H1 (cell line): ENCODE data around the gene PPP2R2C. TPM values are rescaled to one million over a fixed set of nuclear protein-coding genes. Genes with fewer than 3 reads are reported as not detected.

Source experiments
- CTCF ChIA-PET: fragments of 300-600 bp; sonication (Branson Sonifier 250); formaldehyde crosslinking; loops from one replicate; lab custom pipeline; 2021; ENCODE audit not compliant: partially characterized antibody; lab: Charles Lee
- POLR2A ChIA-PET: fragments of 300-600 bp; sonication (Branson Sonifier 250); formaldehyde crosslinking; loops from one replicate; lab custom pipeline; 2021; ENCODE audit warnings: inconsistent platforms; ENCODE audit not compliant: partially characterized antibody; lab: Charles Lee
- DNase-seq, 2 experiments: peaks; one replicate each; pipeline versions ENCODE4 v3.0.0 to v3.0.0-alpha.2; 2010 to 2022; ENCODE audit warnings: low spot score in 2 of 2, low read depth in 1 of 2, mixed read lengths in 1 of 2
- FAIRE-seq: peaks from 2 replicates; lab custom pipeline; 2011; peaks lifted over from hg19 to GRCh38; lab: Jason Lieb, UNC
- H2AFZ ChIP-seq: 2 replicates; pipeline ENCODE4 v1.8.1; 2012; ENCODE audit warnings: low read length, inconsistent platforms
- H2AK5ac ChIP-seq: 2 replicates; pipeline ENCODE4 v1.6.1; 2013; ENCODE audit warnings: low read depth, low read length
- H2BK120ac ChIP-seq: replicated peaks from 2 replicates; pipeline ENCODE3; 2013; ENCODE audit warnings: low read depth, low read length, inconsistent platforms
- H2BK12ac ChIP-seq: 2 replicates; pipeline ENCODE4 v1.6.1; 2013; ENCODE audit warnings: low read depth, low read length
- H2BK15ac ChIP-seq: 2 replicates; pipeline ENCODE4 v1.6.1; 2013; ENCODE audit warnings: low read length
- H2BK20ac ChIP-seq: 2 replicates; pipeline ENCODE4 v1.6.1; 2013; ENCODE audit warnings: low read length
- H2BK5ac ChIP-seq: 2 replicates; pipeline ENCODE4 v1.6.1; 2013; ENCODE audit warnings: low read depth, low read length
- H3K14ac ChIP-seq: 2 replicates; pipeline ENCODE4 v1.6.1; 2013; ENCODE audit warnings: inconsistent platforms; ENCODE audit not compliant: insufficient read length
- H3K18ac ChIP-seq: 2 replicates; pipeline ENCODE4 v1.6.1; 2013; ENCODE audit warnings: low read length; ENCODE audit errors: extremely low read depth
- H3K23ac ChIP-seq: 2 replicates; pipeline ENCODE4 v1.6.1; 2013; ENCODE audit warnings: inconsistent platforms; ENCODE audit not compliant: insufficient read length
- H3K23me2 ChIP-seq: 2 replicates; pipeline ENCODE4 v1.6.1; 2013; ENCODE audit warnings: low read depth, low read length
- H3K27ac ChIP-seq: 2 replicates; pipeline ENCODE4 v1.6.1; 2011; ENCODE audit warnings: low read depth, low read length, inconsistent platforms
- H3K27me3 ChIP-seq, 4 experiments: replicated peaks in 1 of 4; 1 replicate in 1 of 4; 2 replicates in 3 of 4; pipeline versions ENCODE4 v1.6.1 to v1.8.1; 2011 to 2013; ENCODE audit warnings: low read length in 3 of 4, mild to moderate bottlenecking in 3 of 4, inconsistent platforms in 2 of 4, mixed read lengths in 2 of 4, moderate library complexity in 1 of 4; ENCODE audit not compliant: control insufficient read depth in 3 of 4, insufficient read depth in 3 of 4; ENCODE audit errors: extremely low read depth in 1 of 4
- H3K36me3 ChIP-seq, 4 experiments: 2 replicates each; pipeline versions ENCODE4 v1.6.1 to v1.8.1; 2011 to 2013; ENCODE audit warnings: mild to moderate bottlenecking in 4 of 4, low read length in 3 of 4, moderate library complexity in 2 of 4, control low read depth in 1 of 4, inconsistent platforms in 1 of 4; ENCODE audit not compliant: insufficient read depth in 4 of 4, control insufficient read depth in 2 of 4
- H3K4ac ChIP-seq: replicated peaks from 2 replicates; pipeline ENCODE3; 2013; ENCODE audit warnings: low read length, low read depth, mixed read lengths, inconsistent platforms; ENCODE audit not compliant: insufficient read length
- H3K4me1 ChIP-seq, 4 experiments: replicated peaks in 1 of 4; 1 replicate in 1 of 4; 2 replicates in 3 of 4; pipeline versions ENCODE4 v1.6.1 to v1.8.1; 2011 to 2013; ENCODE audit warnings: low read length in 3 of 4, inconsistent platforms in 2 of 4, mixed read lengths in 1 of 4; ENCODE audit not compliant: insufficient read depth in 4 of 4, control insufficient read depth in 3 of 4
- H3K4me2 ChIP-seq, 2 experiments: 2 replicates each; pipeline versions ENCODE4 v1.6.1 to v1.8.1; 2011 to 2013; ENCODE audit warnings: low read depth in 2 of 2, low read length in 2 of 2, control low read depth in 1 of 2, inconsistent platforms in 1 of 2, mild to moderate bottlenecking in 1 of 2; ENCODE audit not compliant: insufficient read depth in 1 of 2
- H3K4me3 ChIP-seq, 4 experiments: fragments of 200-600, 300-600 bp in 1 of 4; sonication (generic), shearing (Covaris generic), sonication (Bioruptor Twin) in 1 of 4; 2 replicates each; pipeline versions ENCODE4 v1.5.1 to v1.8.1; 2011 to 2016; ENCODE audit warnings: low read length in 4 of 4, low read depth in 3 of 4, control low read depth in 2 of 4, inconsistent platforms in 2 of 4, mild to moderate bottlenecking in 2 of 4, mixed read lengths in 1 of 4, moderate library complexity in 1 of 4; ENCODE audit not compliant: insufficient read depth in 2 of 4; ENCODE audit errors: extremely low read depth in 1 of 4
- H3K56ac ChIP-seq: replicated peaks from 2 replicates; pipeline ENCODE3; 2013; ENCODE audit warnings: low read depth, mild to moderate bottlenecking, mixed read lengths, low read length, inconsistent platforms; ENCODE audit not compliant: insufficient read length
- H3K79me1 ChIP-seq: 2 replicates; pipeline ENCODE4 v1.6.1; 2013; ENCODE audit warnings: low read depth, low read length, control low read depth
- H3K79me2 ChIP-seq, 2 experiments: 2 replicates each; pipeline versions ENCODE4 v1.6.1 to v1.8.1; 2012 to 2013; ENCODE audit warnings: low read length in 2 of 2, mild to moderate bottlenecking in 2 of 2, inconsistent platforms in 1 of 2; ENCODE audit not compliant: insufficient read depth in 2 of 2, control insufficient read depth in 1 of 2
- H3K9ac ChIP-seq, 4 experiments: replicated peaks in 1 of 4; 1 replicate in 1 of 4; 2 replicates in 3 of 4; pipeline versions ENCODE4 v1.6.1 to v1.8.1; 2011 to 2013; ENCODE audit warnings: low read depth in 3 of 4, low read length in 3 of 4, control low read depth in 2 of 4, mild to moderate bottlenecking in 2 of 4, moderate library complexity in 2 of 4, inconsistent platforms in 1 of 4; ENCODE audit errors: extremely low read depth in 1 of 4
- H3K9me3 ChIP-seq, 2 experiments: 2 replicates each; pipeline versions ENCODE4 v1.6.1 to v1.8.1; 2012 to 2013; ENCODE audit warnings: mild to moderate bottlenecking in 2 of 2, moderate library complexity in 2 of 2, control low read depth in 1 of 2, inconsistent platforms in 1 of 2, low read depth in 1 of 2, low read length in 1 of 2, mixed read lengths in 1 of 2; ENCODE audit not compliant: insufficient read depth in 2 of 2
- H4K20me1 ChIP-seq, 2 experiments: replicated peaks in 1 of 2; 2 replicates each; pipeline versions ENCODE3 to v1.8.1; 2011 to 2013; ENCODE audit warnings: inconsistent platforms in 2 of 2, low read length in 2 of 2, mild to moderate bottlenecking in 1 of 2; ENCODE audit not compliant: insufficient read depth in 2 of 2, control insufficient read depth in 1 of 2
- H4K5ac ChIP-seq: 2 replicates; pipeline ENCODE4 v1.6.1; 2013; ENCODE audit warnings: low read length, low read depth, mixed read lengths, inconsistent platforms; ENCODE audit not compliant: insufficient read length
- H4K8ac ChIP-seq: 2 replicates; pipeline ENCODE4 v1.8.0; 2013; ENCODE audit warnings: mild to moderate bottlenecking, moderate library complexity, low read length, inconsistent platforms; ENCODE audit not compliant: insufficient read depth; ENCODE audit errors: extremely low read depth
- H4K91ac ChIP-seq: replicated peaks from 2 replicates; pipeline ENCODE3; 2013; ENCODE audit warnings: low read length, mixed read lengths, inconsistent platforms; ENCODE audit not compliant: insufficient read length
- BACH1 ChIP-seq: IDR thresholded peaks from 2 replicates; pipeline ENCODE4 v1.6.1; 2012; ENCODE audit warnings: low read length, improper control_type of control experiment
- BCL11A ChIP-seq, 2 experiments: IDR thresholded peaks; one replicate each; pipeline ENCODE4 v1.6.1; 2011; ENCODE audit warnings: low read depth in 2 of 2, low read length in 2 of 2, mild to moderate bottlenecking in 2 of 2
- CHD2 ChIP-seq: IDR thresholded peaks from 2 replicates; pipeline ENCODE4 v1.6.1; 2012; ENCODE audit warnings: low read length, improper control_type of control experiment
- FOSL1 ChIP-seq: IDR thresholded peaks from 2 replicates; pipeline ENCODE4 v1.6.1; 2011; ENCODE audit warnings: mild to moderate bottlenecking, low read depth, low read length, moderate library complexity; ENCODE audit not compliant: insufficient read depth
- HDAC6 ChIP-seq: IDR thresholded peaks from one replicate; pipeline ENCODE4 v1.7.1; 2012; ENCODE audit warnings: low read depth, mild to moderate bottlenecking, inconsistent platforms, low read length, moderate library complexity
- JUND ChIP-seq: IDR thresholded peaks from 2 replicates; pipeline ENCODE4 v1.6.1; 2011; ENCODE audit warnings: mild to moderate bottlenecking, improper control_type of control experiment, low read length
- KDM1A ChIP-seq: fragments of 200-600, 300-600 bp; sonication (generic); IDR thresholded peaks from 2 replicates; pipeline ENCODE4 v1.7.1; 2016; ENCODE audit warnings: mild to moderate bottlenecking, low read length, borderline replicate concordance
- MAX ChIP-seq: IDR thresholded peaks from 2 replicates; pipeline ENCODE4 v1.6.1; 2012; ENCODE audit warnings: inconsistent platforms
- POU5F1 ChIP-seq: IDR thresholded peaks from 2 replicates; pipeline ENCODE4 v1.6.1; 2011; ENCODE audit warnings: low read depth, mild to moderate bottlenecking, low read length, moderate library complexity
- RAD21 ChIP-seq, 2 experiments: IDR thresholded peaks in 1 of 2; conservative IDR thresholded peaks in 1 of 2; 2 replicates each; pipeline ENCODE4 v1.6.1; 2011; ENCODE audit warnings: low read depth in 2 of 2, low read length in 2 of 2, improper control_type of control experiment in 1 of 2, inconsistent platforms in 1 of 2, mild to moderate bottlenecking in 1 of 2, moderate library complexity in 1 of 2
- RFX5 ChIP-seq: IDR thresholded peaks from 2 replicates; pipeline ENCODE4 v1.6.1; 2011; ENCODE audit warnings: low read depth, low read length, improper control_type of control experiment, borderline replicate concordance
- SP2 ChIP-seq: IDR thresholded peaks from 2 replicates; pipeline ENCODE4 v1.6.1; 2012; ENCODE audit warnings: mild to moderate bottlenecking, low read length, inconsistent platforms
- TBP ChIP-seq: IDR thresholded peaks from 2 replicates; pipeline ENCODE4 v1.6.1; 2011; ENCODE audit warnings: low read depth, low read length, improper control_type of control experiment
- WGBS, 2 experiments: shearing (Covaris generic) in 1 of 2; methylation state at CpG; one replicate each; pipeline versions ENCODE4 v1.1.6 to v1.1.7; 2013 to 2015; ENCODE audit warnings: low lambda C conversion rate in 2 of 2, mixed read lengths in 2 of 2, inconsistent platforms in 1 of 2, low coverage in 1 of 2, missing lambda C conversion rate in 1 of 2; ENCODE audit not compliant: insufficient replicate concordance in 2 of 2, insufficient coverage in 1 of 2, insufficient read length in 1 of 2; ENCODE audit errors: extremely low coverage in 1 of 2, missing lambda C conversion rate in 1 of 2; 5-methylcytosine and 5-hydroxymethylcytosine counted together
- polyA plus RNA-seq, 7 experiments: library from polyadenylated mRNA; depleted of rRNA in 3 of 7; stranded (reverse) in 5 of 7; unstranded in 2 of 7; fragments of >200 nt in 5 of 7; fragments of 200-250 nt in 2 of 7; gene quantifications; 1 replicate in 5 of 7; 2 replicates in 1 of 7; 4 replicates in 1 of 7; pipeline versions ENCODE4 v1.2.1 to v1.2.3, GENCODE V29; 2011 to 2013; ENCODE audit warnings: missing spikeins in 2 of 7, mixed read lengths in 2 of 7
- total RNA-seq: library from RNA; stranded (reverse); fragmentation: NEBNext Ultra II Directional; extraction: Animal tissue kit (Norgen Biotek cat#: 25700); gene quantifications from 2 replicates; pipeline ENCODE4 v1.2.1, GENCODE V29; 2021

PPP2R2C gene
- total and polyA plus RNA-seq, 2 of the 8 experiments (the other 6 are each of a cell fraction or from before 2014, with no cell fraction given) = 6.4 TPM

- FAIRE-seq (no peak), DNase-seq (no peak)
- no peak overlapping the region for H3K4ac ChIP-seq
- no peaks in the 10 kb centered on the region for H3K27me3 ChIP-seq
- H3K23ac ChIP-seq = no peak overlapping the region
- H3K79me2 ChIP-seq = no peaks in the 10 kb centered on the region
- H4K8ac ChIP-seq = no peak overlapping the region
- CTCF ChIA-PET = interaction anchor here (0.7 to 2.5 kb wide), 4 partner anchors 40 to 241 kb away, joined by 3 to 12 read pairs (median 4); no protein-coding TSS in a partner anchor
- no peak overlapping the region for H2AK5ac ChIP-seq
- H2BK120ac ChIP-seq = no peak overlapping the region
- H3K9me3 ChIP-seq = no peaks in the 10 kb centered on the region
- H2BK5ac ChIP-seq = no peak overlapping the region
- peaks cover 0 to 5% (median 4%) of the 10 kb centered on the region in 4 experiments; a peak in 2 of 8 replicates for H3K36me3 ChIP-seq
- no peak overlapping the region for H3K4me2 ChIP-seq
- no peaks in the 10 kb centered on the region for H3K4me1 ChIP-seq
- no peak overlapping the region for H3K18ac ChIP-seq
- no peak overlapping the region for H2BK15ac ChIP-seq
- POLR2A ChIA-PET = no interaction called here
- H3K9ac ChIP-seq = no peak overlapping the region
- H4K91ac ChIP-seq = no peak overlapping the region
- WGBS, 2 experiments = 93% methylated on average over 16 of the region's 16 CpGs; no CpG with 5 or more reads in 1 of the 2 experiments
- H4K5ac ChIP-seq = no peak overlapping the region
- no peaks in the 10 kb centered on the region for H3K23me2 ChIP-seq
- no peak overlapping the region for H2BK12ac ChIP-seq
- H2BK20ac ChIP-seq = no peak overlapping the region
- no peak overlapping the region for H3K27ac ChIP-seq
- H4K20me1 ChIP-seq = peaks cover 0 to 13% of the 10 kb centered on the region in 2 experiments
- H3K79me1 ChIP-seq = no peaks in the 10 kb centered on the region
- H3K56ac ChIP-seq = no peak overlapping the region
- no peak overlapping the region for H2AFZ ChIP-seq
- no peak overlapping the region for H3K4me3 ChIP-seq
- H3K14ac ChIP-seq = no peak overlapping the region
- TF ChIP-seq FOSL1 (no peak), TBP (no peak), BCL11A (IDR thresholded peaks at IDR 0.05; ENCODE audit: low read depth in 2 of 2, low read length in 2 of 2) (no peak), RAD21 (IDR thresholded peaks at IDR 0.05 in 1 of 2, conservative IDR thresholded peaks at IDR 0.05 in 1 of 2; ENCODE audit: low read depth in 2 of 2, low read length in 2 of 2) (no peak), KDM1A (no peak), JUND (no peak), POU5F1 (no peak), BACH1 (no peak), CHD2 (no peak), MAX (no peak), RFX5 (no peak), SP2 (no peak), HDAC6 (no peak)
Observed at GRCh38 chr4:6287017-6287788, 185.2 kb downstream of the PPP2R2C start.
